GM12878 (cell line): ENCODE results near the gene KCTD17.

Experiments
- CREB1 ChIP-seq: IDR thresholded peaks from 2 replicates; pipeline ENCODE4 v1.6.1; 2012; ENCODE audit warnings: low read depth, mild to moderate bottlenecking, inconsistent platforms
- EED ChIP-seq: sonication (generic); IDR thresholded peaks from 2 replicates; pipeline ENCODE4 v1.6.1; 2016; ENCODE audit warnings: antibody characterized with exemption, low read depth
- IKZF1 ChIP-seq: fragments of 450-650 bp; conservative IDR thresholded peaks from 2 replicates; pipeline ENCODE4 v1.6.1; 2017; ENCODE audit warnings: antibody characterized with exemption, mild to moderate bottlenecking
- POLR2A ChIP-seq: IDR thresholded peaks from 2 replicates; pipeline ENCODE4 v1.6.1; 2011; ENCODE audit warnings: low read depth, mild to moderate bottlenecking, low read length
- RBBP5 ChIP-seq: fragments of 200-600 bp; sonication (generic); conservative IDR thresholded peaks from 2 replicates; pipeline ENCODE4 v1.6.1; 2016
- RFX5 ChIP-seq: IDR thresholded peaks from 2 replicates; pipeline ENCODE4 v1.6.1; 2011; ENCODE audit warnings: low read depth, low read length, improper control_type of control experiment
- SREBF2 ChIP-seq: IDR thresholded peaks from 2 replicates; pipeline ENCODE4 v1.6.1; 2012; ENCODE audit warnings: mild to moderate bottlenecking, low read length
- SUPT20H ChIP-seq: IDR thresholded peaks from 2 replicates; pipeline ENCODE4 v1.6.1; 2011; ENCODE audit warnings: low read depth, mild to moderate bottlenecking, low read length, moderate library complexity, borderline replicate concordance; ENCODE audit not compliant: control insufficient read depth
- TAF1 ChIP-seq: IDR thresholded peaks from 2 replicates; pipeline ENCODE4 v1.6.1; 2011; ENCODE audit warnings: mild to moderate bottlenecking, low read depth, low read length, borderline replicate concordance
- TF ChIP-seq, protein P1 (sequence below), 3 experiments: IDR thresholded peaks in 2 of 3; conservative IDR thresholded peaks in 1 of 3; 2 replicates each; pipeline ENCODE4 v1.5.1; 2011; ENCODE audit warnings: low read depth in 3 of 3, low read length in 3 of 3, mild to moderate bottlenecking in 3 of 3, control low read depth in 2 of 3, moderate library complexity in 2 of 3, inconsistent platforms in 1 of 3, mixed read lengths in 1 of 3; ENCODE audit not compliant: control insufficient read depth in 2 of 3, insufficient read depth in 1 of 3; ENCODE audit errors: extremely low read depth in 1 of 3
- TF ChIP-seq, protein P2 (sequence below): IDR thresholded peaks from 2 replicates; pipeline ENCODE4 v1.6.1; 2011; ENCODE audit warnings: borderline replicate concordance, low read depth, mild to moderate bottlenecking, moderate library complexity, mixed read lengths, low read length; ENCODE audit not compliant: insufficient read depth; ENCODE audit errors: extremely low read length
- TF ChIP-seq, protein P3 (sequence below): fragments of 450-650 bp; IDR thresholded peaks from 2 replicates; pipeline ENCODE4 v1.6.1; 2017; ENCODE audit warnings: mild to moderate bottlenecking
- TF ChIP-seq, protein P4 (sequence below): IDR thresholded peaks from 2 replicates; pipeline ENCODE4 v1.6.1; 2012; ENCODE audit warnings: improper control_type of control experiment, low read depth, low read length; ENCODE audit not compliant: insufficient replicate concordance
- TF ChIP-seq, protein P5 (sequence below): fragments of 450-650 bp; IDR thresholded peaks from 2 replicates; pipeline ENCODE4 v1.6.1; 2017; ENCODE audit warnings: low read depth, mild to moderate bottlenecking, moderate library complexity

DNA sequence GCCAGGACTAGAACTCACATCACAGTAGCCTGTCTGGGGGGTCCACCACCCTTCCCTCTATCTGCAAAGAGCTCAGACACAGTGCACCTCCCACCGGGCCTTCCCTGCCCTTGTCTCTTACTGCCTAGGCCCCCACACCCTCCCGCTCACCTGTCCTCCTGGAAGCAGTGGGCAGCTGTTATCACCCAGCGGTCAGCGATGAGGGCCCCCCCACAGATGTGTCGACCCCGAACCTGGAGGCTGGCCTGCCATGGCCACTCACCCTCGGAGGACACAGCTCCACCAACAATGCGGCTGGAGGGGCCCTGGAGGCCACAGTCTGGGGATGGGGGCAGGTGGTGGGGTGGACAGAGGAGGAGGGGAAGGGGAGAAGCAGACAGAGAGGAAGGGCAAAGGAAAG, 18.8 kb downstream of the KCTD17 start:
- TF ChIP-seq, protein P1, sequence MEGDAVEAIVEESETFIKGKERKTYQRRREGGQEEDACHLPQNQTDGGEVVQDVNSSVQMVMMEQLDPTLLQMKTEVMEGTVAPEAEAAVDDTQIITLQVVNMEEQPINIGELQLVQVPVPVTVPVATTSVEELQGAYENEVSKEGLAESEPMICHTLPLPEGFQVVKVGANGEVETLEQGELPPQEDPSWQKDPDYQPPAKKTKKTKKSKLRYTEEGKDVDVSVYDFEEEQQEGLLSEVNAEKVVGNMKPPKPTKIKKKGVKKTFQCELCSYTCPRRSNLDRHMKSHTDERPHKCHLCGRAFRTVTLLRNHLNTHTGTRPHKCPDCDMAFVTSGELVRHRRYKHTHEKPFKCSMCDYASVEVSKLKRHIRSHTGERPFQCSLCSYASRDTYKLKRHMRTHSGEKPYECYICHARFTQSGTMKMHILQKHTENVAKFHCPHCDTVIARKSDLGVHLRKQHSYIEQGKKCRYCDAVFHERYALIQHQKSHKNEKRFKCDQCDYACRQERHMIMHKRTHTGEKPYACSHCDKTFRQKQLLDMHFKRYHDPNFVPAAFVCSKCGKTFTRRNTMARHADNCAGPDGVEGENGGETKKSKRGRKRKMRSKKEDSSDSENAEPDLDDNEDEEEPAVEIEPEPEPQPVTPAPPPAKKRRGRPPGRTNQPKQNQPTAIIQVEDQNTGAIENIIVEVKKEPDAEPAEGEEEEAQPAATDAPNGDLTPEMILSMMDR (IDR thresholded peaks at IDR 0.05 in 2 of 3, conservative IDR thresholded peaks at IDR 0.05 in 1 of 3; ENCODE audit: control insufficient read depth in 2 of 3, extremely low read depth in 1 of 3, insufficient read depth in 1 of 3, low read depth in 3 of 3, low read length in 3 of 3), result no peak
- TF ChIP-seq SUPT20H (no peak), EED (no peak), POLR2A (no peak), IKZF1 (no peak), RBBP5 (no peak), RFX5 (no peak), CREB1 (no peak), TAF1 (no peak), SREBF2 (no peak)
- TF ChIP-seq, protein P2, sequence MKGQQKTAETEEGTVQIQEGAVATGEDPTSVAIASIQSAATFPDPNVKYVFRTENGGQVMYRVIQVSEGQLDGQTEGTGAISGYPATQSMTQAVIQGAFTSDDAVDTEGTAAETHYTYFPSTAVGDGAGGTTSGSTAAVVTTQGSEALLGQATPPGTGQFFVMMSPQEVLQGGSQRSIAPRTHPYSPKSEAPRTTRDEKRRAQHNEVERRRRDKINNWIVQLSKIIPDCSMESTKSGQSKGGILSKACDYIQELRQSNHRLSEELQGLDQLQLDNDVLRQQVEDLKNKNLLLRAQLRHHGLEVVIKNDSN, result no peak
- TF ChIP-seq, protein P3, sequence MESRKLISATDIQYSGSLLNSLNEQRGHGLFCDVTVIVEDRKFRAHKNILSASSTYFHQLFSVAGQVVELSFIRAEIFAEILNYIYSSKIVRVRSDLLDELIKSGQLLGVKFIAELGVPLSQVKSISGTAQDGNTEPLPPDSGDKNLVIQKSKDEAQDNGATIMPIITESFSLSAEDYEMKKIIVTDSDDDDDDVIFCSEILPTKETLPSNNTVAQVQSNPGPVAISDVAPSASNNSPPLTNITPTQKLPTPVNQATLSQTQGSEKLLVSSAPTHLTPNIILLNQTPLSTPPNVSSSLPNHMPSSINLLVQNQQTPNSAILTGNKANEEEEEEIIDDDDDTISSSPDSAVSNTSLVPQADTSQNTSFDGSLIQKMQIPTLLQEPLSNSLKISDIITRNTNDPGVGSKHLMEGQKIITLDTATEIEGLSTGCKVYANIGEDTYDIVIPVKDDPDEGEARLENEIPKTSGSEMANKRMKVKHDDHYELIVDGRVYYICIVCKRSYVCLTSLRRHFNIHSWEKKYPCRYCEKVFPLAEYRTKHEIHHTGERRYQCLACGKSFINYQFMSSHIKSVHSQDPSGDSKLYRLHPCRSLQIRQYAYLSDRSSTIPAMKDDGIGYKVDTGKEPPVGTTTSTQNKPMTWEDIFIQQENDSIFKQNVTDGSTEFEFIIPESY, result no peak
- TF ChIP-seq, protein P4, sequence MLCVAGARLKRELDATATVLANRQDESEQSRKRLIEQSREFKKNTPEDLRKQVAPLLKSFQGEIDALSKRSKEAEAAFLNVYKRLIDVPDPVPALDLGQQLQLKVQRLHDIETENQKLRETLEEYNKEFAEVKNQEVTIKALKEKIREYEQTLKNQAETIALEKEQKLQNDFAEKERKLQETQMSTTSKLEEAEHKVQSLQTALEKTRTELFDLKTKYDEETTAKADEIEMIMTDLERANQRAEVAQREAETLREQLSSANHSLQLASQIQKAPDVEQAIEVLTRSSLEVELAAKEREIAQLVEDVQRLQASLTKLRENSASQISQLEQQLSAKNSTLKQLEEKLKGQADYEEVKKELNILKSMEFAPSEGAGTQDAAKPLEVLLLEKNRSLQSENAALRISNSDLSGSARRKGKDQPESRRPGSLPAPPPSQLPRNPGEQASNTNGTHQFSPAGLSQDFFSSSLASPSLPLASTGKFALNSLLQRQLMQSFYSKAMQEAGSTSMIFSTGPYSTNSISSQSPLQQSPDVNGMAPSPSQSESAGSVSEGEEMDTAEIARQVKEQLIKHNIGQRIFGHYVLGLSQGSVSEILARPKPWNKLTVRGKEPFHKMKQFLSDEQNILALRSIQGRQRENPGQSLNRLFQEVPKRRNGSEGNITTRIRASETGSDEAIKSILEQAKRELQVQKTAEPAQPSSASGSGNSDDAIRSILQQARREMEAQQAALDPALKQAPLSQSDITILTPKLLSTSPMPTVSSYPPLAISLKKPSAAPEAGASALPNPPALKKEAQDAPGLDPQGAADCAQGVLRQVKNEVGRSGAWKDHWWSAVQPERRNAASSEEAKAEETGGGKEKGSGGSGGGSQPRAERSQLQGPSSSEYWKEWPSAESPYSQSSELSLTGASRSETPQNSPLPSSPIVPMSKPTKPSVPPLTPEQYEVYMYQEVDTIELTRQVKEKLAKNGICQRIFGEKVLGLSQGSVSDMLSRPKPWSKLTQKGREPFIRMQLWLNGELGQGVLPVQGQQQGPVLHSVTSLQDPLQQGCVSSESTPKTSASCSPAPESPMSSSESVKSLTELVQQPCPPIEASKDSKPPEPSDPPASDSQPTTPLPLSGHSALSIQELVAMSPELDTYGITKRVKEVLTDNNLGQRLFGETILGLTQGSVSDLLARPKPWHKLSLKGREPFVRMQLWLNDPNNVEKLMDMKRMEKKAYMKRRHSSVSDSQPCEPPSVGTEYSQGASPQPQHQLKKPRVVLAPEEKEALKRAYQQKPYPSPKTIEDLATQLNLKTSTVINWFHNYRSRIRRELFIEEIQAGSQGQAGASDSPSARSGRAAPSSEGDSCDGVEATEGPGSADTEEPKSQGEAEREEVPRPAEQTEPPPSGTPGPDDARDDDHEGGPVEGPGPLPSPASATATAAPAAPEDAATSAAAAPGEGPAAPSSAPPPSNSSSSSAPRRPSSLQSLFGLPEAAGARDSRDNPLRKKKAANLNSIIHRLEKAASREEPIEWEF, result no peak
- TF ChIP-seq, protein P5, sequence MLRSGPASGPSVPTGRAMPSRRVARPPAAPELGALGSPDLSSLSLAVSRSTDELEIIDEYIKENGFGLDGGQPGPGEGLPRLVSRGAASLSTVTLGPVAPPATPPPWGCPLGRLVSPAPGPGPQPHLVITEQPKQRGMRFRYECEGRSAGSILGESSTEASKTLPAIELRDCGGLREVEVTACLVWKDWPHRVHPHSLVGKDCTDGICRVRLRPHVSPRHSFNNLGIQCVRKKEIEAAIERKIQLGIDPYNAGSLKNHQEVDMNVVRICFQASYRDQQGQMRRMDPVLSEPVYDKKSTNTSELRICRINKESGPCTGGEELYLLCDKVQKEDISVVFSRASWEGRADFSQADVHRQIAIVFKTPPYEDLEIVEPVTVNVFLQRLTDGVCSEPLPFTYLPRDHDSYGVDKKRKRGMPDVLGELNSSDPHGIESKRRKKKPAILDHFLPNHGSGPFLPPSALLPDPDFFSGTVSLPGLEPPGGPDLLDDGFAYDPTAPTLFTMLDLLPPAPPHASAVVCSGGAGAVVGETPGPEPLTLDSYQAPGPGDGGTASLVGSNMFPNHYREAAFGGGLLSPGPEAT, result no peak
